GM18907 (cell line): ENCODE measurements around the gene AKT3.

Source experiments
- ATAC-seq: cut with Tn5 transposase; IDR thresholded peaks from one replicate; pipeline ENCODE4 v1.9.1; 2021; ENCODE audit warnings: mild to moderate bottlenecking, moderate library complexity; ENCODE audit not compliant: unreplicated experiment

AKT3 gene

DNA sequence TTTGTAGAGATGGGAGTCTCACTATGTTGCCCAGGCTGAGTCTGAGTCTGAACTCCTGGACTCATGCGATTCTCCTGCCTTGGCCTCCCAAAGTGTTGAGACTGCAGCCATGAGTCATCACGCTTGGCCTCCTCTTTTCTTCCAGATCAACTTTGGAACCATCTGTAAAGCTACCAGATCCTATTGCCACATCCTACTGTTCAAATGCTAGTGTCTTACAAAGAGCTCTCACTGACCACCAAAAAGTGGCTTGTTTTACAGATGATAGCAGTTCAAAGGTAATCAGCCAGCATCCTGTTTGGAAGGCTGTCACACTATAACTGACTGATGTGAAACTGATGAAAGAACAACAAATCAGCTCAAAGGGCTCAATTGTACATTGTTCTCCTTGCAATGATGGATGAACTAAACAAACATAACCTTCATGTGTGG is 221.6 kb downstream of the AKT3 start:
- no peak for ATAC-seq

DNA sequence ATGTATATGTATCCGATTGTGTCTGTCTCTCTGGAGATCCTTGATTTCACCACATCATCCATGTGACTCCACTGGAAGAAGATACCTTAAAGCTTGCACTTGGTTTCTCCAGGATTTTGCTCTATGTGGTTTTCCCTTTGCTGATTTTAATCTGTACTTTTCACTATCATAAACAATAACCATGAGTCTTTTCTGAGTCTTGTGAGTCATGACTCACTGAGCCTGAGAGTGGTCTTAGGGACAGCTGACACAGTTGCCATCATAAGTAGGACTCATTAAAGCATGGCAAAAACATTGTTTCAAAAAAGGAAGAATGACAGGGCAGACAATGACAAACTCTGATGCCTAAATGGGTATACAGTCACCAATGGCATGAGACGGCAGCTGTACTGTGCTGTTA is 226.2 kb downstream of the AKT3 start:
- no peak for ATAC-seq

DNA sequence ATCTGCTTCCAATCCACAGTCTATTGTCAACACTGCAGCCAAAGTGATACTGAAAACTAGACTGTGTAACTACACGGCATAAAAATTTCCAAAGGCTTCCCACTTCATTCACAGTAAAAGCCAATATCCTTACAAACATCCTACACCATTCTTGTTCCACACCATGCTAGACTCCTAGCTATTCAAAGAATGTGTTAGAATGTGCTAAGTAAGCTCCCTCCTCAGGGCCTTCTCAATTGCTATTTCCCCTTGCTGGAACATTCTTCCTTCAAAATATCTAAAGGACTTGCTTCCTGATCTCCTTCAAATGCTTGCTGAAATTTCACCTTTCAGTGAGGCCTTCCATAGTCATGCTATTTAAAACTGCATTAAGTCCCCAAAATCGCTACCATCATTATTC is 228.1 kb downstream of the AKT3 start:
- ATAC-seq = no peak

DNA sequence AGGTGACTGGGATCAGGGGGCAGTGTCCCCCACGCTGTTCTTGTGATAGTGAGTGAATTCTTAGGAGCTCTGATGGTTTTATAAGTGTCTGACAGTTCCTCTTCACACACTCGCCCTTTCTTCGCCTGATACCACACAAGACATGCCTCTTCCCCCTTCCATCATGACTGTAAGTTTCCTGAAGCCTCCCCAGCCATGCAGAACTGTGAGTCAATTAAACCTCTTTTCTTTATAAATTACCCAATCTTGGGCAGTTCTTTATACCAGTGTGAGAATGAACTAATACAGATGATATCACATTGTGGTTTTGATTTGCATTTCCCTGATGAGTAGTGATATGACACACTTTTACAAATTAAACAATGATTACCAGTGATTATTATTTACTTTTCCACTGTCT is 229.9 kb downstream of the AKT3 start:
- no peak for ATAC-seq

DNA sequence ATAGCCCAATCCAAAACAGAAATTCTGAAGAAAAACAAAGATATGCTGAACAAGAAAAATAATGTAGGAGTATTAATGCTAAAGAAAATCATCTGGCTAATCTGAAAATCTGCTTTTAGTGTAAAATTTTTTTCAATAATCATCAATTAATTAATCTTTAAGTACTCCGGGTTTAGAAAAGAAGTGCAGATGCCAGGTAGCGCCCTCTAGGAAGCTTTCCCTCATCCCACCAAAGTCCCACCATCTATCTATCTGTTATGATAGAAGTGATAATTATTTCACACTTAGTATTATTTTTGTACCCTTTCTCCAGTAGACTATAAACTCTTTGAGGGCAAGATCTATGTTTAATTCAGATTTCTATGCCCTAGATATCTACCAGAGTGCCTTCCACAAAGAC is 240.3 kb downstream of the AKT3 start:
- no peak for ATAC-seq

DNA sequence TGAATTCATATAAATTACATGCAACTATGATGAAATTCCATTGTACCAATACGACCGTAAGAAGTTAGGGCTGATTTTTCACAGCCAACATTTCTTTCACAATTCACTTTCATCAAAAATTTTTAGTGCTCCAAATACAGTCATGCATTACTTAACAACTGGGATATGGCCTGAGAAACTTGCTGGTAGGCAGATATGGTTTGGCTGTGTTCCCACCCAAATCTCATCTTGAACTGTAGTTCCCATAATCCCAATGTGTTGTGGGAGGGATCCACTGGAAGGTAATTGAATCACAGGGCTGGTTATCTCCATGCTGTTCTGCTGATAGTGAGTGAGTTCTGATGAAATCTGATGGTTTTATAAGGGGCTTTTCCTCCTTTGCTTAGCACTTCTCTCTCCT is 244.4 kb downstream of the AKT3 start:
- no peak for ATAC-seq

DNA sequence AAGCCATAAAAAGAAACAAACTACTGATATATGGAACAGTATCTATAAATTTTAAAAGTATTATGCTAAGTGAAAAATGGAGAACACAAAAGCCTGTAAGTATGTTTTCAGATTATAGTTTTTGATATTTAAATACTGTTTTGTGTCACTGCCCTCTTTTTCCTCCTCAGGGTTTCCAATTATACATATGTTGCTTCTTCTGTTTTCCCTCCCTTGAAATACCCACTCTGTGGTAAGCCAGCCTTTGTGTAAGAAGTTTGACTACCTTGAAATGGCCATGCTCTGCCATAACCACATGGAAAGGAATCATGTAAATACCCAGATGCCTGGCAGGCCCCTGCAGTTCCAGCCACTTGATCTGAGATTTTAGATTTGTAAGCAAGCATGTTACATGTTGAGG is 248.3 kb downstream of the AKT3 start:
- ATAC-seq = no peak

DNA sequence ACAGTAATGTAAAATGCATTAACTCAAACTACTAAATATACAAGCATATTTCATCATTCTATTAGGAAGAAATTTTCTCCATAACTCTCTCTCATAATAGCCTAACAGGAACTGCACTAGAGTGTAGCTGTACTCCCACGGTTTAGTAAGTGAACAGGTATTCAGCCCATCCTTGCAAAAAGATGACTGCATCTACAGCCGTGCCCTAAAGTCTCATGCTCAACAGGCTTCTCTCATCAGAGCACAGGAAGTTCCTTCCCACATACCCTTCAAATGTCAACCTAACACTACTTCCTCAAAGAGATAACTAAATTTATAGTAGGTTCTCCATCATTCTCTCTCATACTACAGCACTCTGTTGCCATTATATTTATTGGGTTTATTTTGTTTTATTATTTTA is 251.6 kb downstream of the AKT3 start:
- ATAC-seq = no peak

DNA sequence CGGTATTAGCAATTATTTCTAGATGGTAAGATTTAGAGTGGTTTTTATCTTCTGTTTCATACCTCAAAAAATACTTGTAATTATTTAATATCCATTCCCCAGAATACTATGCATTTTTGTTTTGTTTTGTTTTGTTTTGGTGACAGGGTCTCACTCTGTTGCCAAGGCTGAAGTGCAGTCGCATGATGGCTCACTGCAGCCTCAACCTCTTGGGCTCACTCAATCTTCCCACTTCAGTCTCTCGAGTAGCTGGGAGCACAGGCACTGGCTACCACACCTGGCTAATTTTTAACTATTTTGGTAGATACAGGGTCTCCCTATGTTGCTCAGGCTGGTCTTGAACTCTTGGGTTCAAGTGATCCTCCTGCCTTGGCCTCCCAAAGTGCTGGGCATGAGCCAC is 252.7 kb downstream of the AKT3 start:
- no peak for ATAC-seq

DNA sequence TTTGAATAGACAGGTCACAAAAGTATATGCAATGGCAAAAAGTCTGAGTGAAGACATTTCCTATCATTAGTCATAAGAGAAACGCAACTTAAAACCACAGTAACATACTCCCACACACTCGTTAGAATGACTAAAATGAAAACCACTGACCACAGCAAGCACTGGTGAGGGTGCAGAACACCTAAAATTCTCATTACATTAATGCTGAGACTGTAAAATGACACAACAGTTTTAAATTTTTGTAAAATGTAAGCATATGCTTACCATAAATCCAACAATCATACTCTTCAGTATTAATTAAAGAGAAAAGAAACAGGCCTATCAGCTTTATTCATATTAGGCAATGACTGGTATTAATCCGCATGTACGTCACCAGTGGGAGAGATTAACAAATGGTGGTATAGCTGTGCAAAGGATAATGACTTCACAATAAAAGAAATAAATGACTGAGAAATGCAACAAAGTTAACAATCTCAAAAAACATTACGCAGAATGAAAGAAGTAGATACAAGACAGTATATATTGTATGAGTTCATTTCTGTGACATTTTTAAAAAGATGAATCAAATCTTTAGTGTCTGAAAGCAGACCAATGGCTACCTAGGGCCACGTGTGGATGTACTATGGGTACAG is 253.5 kb downstream of the AKT3 start:
- ATAC-seq = peak; percentile 98

DNA sequence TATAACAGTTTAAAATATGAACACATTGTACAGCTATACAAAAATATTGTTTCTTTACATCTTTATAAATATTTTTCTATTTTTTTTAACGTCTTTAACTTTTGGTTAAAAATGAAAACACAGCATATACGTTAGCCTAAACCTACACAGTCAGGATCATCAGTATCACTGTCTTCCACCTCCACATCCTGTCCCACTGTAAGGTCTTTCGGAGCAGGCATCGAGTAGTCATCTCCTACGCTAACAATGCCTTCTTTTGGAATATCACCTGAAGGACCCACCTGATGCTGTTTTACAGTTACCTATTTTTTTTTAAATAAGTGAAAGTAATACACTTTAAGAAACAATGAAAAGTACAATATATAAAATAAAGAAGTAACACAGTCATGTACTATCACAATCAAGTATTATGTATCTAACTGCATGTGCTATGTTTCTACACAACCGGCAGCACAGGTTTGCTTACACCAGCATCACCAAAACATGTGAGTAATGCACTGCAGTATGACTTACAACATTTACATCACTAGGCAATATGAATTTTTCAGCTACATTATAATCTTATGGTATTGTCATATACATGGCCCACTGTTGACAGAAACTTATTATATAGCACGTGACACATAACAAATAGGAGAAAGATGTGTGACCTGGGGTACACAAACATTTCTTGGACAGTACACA is 254.4 kb downstream of the AKT3 start:
- peak; percentile 20 for ATAC-seq

DNA sequence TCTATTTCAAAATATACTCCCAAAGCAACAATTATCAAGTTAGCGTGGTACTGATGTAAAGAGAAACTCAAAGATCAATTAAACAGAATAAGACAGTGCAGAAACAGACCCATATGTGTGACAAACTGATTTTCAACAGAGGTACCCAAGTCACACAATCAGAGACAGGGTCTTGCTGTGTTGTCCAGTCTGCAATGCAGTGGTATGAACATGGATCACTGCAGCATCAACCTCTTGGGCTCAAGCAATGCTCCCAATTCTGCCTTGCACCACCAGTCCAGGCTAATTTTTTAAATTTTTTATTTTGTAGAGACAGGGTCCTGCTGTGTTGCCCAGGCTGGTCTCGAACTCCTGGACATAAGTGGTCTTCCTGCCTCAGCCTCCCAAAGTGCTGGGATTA is 255.6 kb downstream of the AKT3 start:
- no peak for ATAC-seq

DNA sequence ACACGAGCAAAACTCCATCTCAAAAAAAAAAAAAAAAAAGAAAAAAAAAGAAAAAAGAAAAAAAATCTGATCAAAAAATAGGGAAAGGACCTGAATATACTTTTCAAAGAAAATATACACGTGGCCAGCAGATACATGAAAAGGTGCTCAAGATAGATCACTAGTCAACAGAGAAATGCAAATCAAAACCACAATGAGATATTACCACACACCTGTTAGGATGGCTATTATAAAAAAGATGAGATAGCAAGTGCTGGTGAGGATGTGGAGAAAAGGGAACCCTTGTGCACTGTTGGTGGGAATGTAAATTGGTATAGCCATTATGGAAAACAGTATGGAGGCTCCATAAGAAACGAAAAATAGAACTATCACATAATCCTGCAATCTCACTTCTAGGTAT is 260.8 kb downstream of the AKT3 start:
- ATAC-seq = peak; percentile 77

DNA sequence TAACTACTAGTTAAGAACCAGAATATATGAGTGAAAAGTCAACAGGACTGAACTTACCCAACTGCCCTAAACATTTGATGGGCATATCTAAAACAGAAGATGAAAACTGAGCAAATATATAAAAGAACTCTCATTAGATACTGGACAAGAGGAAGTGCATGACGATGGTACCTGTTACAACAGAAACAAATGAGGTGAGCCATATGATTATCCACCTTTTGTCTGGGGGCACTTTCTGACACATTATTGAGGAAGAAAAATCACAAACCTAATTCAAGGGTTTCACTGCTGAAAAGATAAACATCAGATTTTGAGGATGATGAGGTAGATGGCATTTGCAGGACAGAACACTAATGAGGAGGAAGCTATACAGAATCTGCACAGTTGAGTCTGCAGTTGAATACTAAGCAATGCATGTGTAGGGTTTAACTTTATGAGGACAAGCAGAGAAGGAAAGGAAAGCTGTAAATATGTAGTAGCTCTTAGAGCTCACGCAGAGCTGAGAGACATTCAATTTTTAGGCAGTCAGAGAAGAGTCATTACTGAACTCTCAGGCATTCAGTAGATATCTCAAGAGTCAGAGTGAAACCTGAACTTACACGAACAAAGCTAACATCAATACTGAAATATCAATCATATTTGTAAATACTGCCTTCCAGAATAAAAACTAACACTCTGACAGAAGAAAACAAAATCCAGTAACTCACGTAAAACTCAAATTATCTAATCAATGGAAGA is 262.1 kb downstream of the AKT3 start:
- ATAC-seq = peak; percentile 93

DNA sequence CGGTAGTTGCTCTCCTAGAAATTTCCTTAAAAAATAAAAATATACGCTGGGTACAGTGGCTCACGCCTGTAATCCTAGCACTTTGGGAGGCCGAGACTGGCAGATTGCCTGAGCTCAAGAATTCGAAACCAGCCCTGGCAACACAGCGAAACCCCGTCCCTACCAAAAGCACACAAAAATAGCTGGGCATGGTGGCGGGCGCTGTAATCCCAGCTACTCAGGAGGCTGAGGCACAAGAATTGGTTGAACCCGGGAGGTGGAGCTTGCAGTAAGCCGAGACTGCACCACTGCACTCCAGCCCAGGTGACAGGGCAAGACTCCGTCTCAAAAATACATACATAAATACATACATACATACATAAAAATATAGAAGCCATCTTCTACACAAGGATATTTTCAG is 262.8 kb downstream of the AKT3 start:
- no peak for ATAC-seq

DNA sequence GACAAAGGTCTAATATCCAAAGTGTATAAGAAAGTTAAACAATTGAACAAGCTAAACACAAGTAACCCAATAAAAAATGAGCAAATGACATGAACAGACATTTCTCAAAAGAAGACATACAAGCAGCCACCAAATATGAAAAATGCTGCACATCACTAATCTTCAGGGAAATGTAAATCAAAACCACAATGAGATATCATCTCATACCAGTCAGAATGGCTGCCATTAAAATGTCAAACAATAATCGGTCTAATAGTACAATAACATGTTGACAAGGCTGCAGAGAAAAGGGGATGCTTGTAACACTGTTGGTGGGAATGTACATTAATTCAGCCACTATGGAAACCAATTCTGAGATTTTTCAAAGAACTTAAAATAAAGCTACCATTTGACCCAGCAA is 264.1 kb downstream of the AKT3 start:
- ATAC-seq = no peak

DNA sequence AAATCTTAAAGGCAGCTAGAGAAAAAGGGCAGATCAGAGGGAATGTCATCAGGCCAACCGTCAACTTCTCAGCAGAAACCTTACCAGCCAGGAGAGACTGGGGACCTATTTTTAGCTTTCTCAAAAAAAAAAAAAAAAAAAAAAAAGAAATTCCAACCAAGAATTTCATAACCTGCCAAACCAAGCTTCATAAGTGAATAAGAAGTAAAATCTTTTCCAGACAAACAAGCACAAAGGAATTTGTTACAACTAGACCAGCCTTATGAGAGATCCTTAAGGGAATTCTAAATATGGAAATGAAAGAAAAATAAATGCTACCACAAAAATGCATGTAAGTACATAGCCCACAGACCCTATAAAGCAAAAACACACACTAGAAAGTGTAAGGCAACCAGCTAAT is 267.7 kb downstream of the AKT3 start:
- ATAC-seq = no peak

DNA sequence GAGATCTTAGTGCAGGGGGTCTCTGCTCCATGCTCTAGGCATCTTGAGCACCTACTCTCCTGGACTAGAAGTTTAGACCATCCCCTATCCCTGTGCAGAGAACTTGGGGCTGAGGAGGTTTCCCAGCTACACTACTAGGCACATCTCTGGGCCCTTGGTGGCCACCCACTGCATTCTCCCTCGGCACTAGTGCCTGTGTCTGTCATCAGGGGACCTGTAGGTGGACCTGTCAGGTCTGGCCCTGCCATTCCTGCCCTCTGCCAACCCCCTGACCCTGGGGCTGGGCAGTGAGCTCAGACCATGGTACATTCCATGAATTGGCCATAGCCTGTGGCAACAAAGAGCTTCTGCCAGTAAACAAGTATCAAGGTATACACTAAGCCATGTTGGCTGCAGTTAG is 269.1 kb downstream of the AKT3 start:
- ATAC-seq = no peak

DNA sequence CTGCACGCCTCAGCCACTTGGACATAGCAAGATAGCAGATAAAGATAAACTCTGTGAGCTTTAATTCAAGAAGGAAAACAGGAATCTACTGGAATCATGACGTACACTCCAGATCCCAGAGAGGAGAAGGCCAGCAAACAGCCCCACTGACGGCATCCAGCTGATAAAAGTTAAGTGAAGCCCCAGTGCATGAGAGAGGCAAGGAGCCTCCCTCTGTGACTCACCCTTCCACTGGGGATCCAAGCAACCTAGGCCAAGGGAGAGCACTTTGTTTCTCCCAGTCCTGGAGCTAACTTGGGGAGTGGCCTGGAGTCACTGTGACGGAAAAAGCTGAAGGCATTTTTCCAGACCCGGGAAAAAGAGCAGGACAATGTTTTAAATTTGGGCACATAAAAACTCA is 270.0 kb downstream of the AKT3 start:
- ATAC-seq = no peak

DNA sequence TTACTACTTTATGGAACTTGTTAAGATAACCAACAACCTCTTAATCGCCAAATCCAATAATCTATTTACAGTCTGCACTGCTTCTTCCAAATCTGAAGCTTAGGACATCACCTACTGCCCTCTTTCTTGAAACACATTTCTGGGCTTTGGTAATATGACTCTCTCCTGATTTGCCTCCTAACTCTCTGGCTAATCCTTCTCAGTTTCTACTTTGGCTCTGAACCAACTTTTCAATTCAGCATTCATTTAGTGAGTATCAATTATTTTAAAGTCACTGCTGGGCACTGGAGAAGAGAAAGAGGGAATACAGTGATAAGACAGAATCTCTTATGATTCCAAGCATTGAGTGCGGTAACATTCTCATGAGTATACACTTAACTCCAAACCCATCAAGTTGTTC is 275.0 kb downstream of the AKT3 start:
- ATAC-seq = no peak

DNA sequence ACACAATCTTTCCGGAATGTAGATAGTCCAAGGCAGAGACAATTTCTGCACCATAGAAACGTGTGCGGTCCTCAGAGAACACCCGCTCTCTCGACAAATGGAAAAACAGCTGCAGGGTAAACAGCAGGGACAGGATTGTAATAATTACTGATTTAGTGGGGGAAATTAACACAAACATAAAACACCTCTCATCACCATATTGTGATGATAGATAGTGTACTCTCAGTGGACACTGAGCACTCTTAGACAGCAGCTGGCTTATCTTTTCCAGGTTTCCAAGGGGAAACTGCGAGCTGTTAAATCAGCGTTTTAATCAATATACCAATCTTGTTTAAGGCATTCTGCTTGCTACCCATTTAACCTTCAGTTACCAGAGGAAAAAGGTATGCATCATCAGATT is 277.1 kb downstream of the AKT3 start:
- ATAC-seq = no peak

DNA sequence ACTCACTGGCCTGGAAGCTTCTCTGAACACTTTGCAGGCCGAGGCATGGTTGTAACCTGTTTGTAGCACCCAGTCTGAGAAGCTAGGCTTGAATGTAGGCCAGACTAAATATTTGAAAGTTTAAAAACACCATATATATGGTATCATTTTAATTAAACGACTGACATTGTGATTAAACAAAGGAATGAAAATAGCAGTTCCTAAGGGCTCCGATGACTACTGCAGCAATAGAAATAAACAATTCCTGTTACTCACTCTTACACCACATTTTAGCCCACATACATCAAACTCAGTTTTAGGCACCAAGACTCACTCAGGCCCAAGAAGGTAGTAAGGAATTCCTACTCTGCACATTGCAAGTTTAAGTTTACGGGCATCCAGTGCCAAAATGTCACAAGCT is 281.2 kb downstream of the AKT3 start:
- no peak for ATAC-seq
